GM23338 (cell line): ENCODE measurements around the gene AKAP1. TPM values are rescaled to one million over a fixed set of nuclear protein-coding genes. Genes with fewer than 3 reads are reported as not detected.
A peak's percentile ranks its signal among the peaks of the same experiment; 100 is the strongest.

ENCODE experiments used
- ATAC-seq: fragments of 200-7000 bp; cut with Tn5 transposase; 3 replicates; pipeline ENCODE4 v1.9.1; 2020
- DNase-seq: peaks from one replicate; pipeline ENCODE4 v3.0.0-alpha.2; 2015; ENCODE audit warnings: low spot score
- H2AFZ ChIP-seq: fragments of 200-600 bp; sonication (generic); 2 replicates; pipeline ENCODE4 v1.8.0; 2016; ENCODE audit warnings: antibody characterized with exemption, mild to moderate bottlenecking, moderate library complexity
- H3F3A ChIP-seq: fragments of 200-600 bp; sonication (generic); replicated peaks from 2 replicates; pipeline ENCODE4 v1.8.0; 2017; ENCODE audit warnings: antibody characterized with exemption, mixed run types, low read depth
- H3K27ac ChIP-seq: fragments of 200-600 bp; sonication (generic); 2 replicates; pipeline ENCODE4 v1.6.1; 2016; ENCODE audit warnings: low read depth
- H3K27me3 ChIP-seq: fragments of 200-600 bp; sonication (generic); 2 replicates; pipeline ENCODE4 v1.8.0; 2016; ENCODE audit warnings: mild to moderate bottlenecking, mixed run types, moderate library complexity; ENCODE audit not compliant: insufficient read depth
- H3K36me3 ChIP-seq: fragments of 200-600 bp; sonication (generic); 2 replicates; pipeline ENCODE4 v1.8.0; 2016; ENCODE audit warnings: mild to moderate bottlenecking; ENCODE audit not compliant: insufficient read depth
- H3K4me1 ChIP-seq: fragments of 200-600 bp; sonication (generic); 2 replicates; pipeline ENCODE4 v1.8.0; 2016; ENCODE audit warnings: mild to moderate bottlenecking, moderate library complexity; ENCODE audit not compliant: insufficient read depth
- H3K4me2 ChIP-seq: fragments of 200-600 bp; sonication (generic); 2 replicates; pipeline ENCODE4 v1.7.1; 2017; ENCODE audit warnings: mixed run types
- H3K4me3 ChIP-seq: fragments of 200-600 bp; sonication (generic); 2 replicates; pipeline ENCODE4 v1.6.1; 2016; ENCODE audit warnings: mixed run types
- H3K79me2 ChIP-seq: fragments of 200-600 bp; sonication (generic); replicated peaks from 2 replicates; pipeline ENCODE4 v1.8.0; 2017; ENCODE audit warnings: mild to moderate bottlenecking; ENCODE audit not compliant: insufficient read depth
- H3K9me2 ChIP-seq: fragments of 200-600 bp; sonication (generic); 2 replicates; pipeline ENCODE4 v1.8.0; 2017; ENCODE audit not compliant: insufficient read depth
- H4K20me1 ChIP-seq: fragments of 200-600 bp; sonication (generic); replicated peaks from 2 replicates; pipeline ENCODE4 v1.8.0; 2017; ENCODE audit warnings: mild to moderate bottlenecking; ENCODE audit not compliant: insufficient read depth
- H3K27ac Mint-ChIP-seq: 2 replicates; pipeline ENCODE4 v1.8.0; 2020; ENCODE audit warnings: inconsistent platforms, mild to moderate bottlenecking, moderate library complexity, mixed read lengths
- H3K27me3 Mint-ChIP-seq: 3 replicates; pipeline ENCODE4 v1.8.0; 2022; ENCODE audit warnings: low read depth, mild to moderate bottlenecking, moderate library complexity, mixed read lengths, inconsistent platforms; ENCODE audit not compliant: insufficient read depth, poor library complexity
- H3K36me3 Mint-ChIP-seq: 3 replicates; pipeline ENCODE4 v1.8.0; 2021; ENCODE audit warnings: low read depth, mild to moderate bottlenecking, inconsistent platforms, moderate library complexity, mixed read lengths
- H3K4me1 Mint-ChIP-seq: 3 replicates; pipeline ENCODE4 v1.8.0; 2020; ENCODE audit warnings: mild to moderate bottlenecking, inconsistent platforms, mixed read lengths
- H3K4me3 Mint-ChIP-seq: 3 replicates; pipeline ENCODE4 v1.8.0; 2021; ENCODE audit warnings: moderate library complexity, mild to moderate bottlenecking, inconsistent platforms, mixed read lengths
- H3K9me3 Mint-ChIP-seq: 3 replicates; pipeline ENCODE4 v1.8.0; 2020; ENCODE audit warnings: moderate library complexity, mild to moderate bottlenecking, inconsistent platforms, mixed read lengths
- CREB1 ChIP-seq: fragments of 250-450 bp; sonication (Bioruptor Pico); IDR thresholded peaks from 2 replicates; pipeline ENCODE4 v1.5.0; 2020; ENCODE audit warnings: low read depth, mild to moderate bottlenecking, moderate library complexity
- CTCF ChIP-seq, 2 experiments: fragments of 200-600 bp in 1 of 2; sonication (generic) in 1 of 2; conservative IDR thresholded peaks; 2 replicates each; pipeline versions ENCODE4 v1.5.1 to v1.6.1; 2016 to 2017; ENCODE audit warnings: antibody characterized with exemption in 2 of 2, low read depth in 2 of 2, mild to moderate bottlenecking in 2 of 2, moderate library complexity in 1 of 2
- EZH2 ChIP-seq: fragments of 200-600 bp; sonication (generic); IDR thresholded peaks from one replicate; pipeline ENCODE4 v1.8.0; 2017; ENCODE audit warnings: antibody characterized with exemption, mild to moderate bottlenecking, low read depth; ENCODE audit not compliant: unreplicated experiment
- NANOG ChIP-seq: IDR thresholded peaks from 2 replicates; pipeline ENCODE4 v1.6.1; 2016; ENCODE audit warnings: antibody characterized with exemption, borderline replicate concordance
- POLR2AphosphoS5 ChIP-seq: IDR thresholded peaks from 2 replicates; pipeline ENCODE4 v1.6.1; 2016; ENCODE audit warnings: antibody characterized with exemption, low read depth
- REST ChIP-seq: IDR thresholded peaks from one replicate; pipeline ENCODE4 v1.6.1; 2018; ENCODE audit warnings: antibody characterized with exemption; ENCODE audit not compliant: unreplicated experiment
- ZNF114 ChIP-seq: fragments of 250-450 bp; sonication (Bioruptor Pico); IDR thresholded peaks from 2 replicates; pipeline ENCODE4 v1.5.0; 2020; ENCODE audit warnings: mild to moderate bottlenecking, moderate library complexity
- long read RNA-seq: library from polyadenylated mRNA; unstranded; transcript quantifications from one replicate; pipeline ENCODE4 v2.0.0, GENCODE V29; 2020; ENCODE audit not compliant: unreplicated experiment
- polyA plus RNA-seq: library from polyadenylated mRNA; unstranded; fragments of >200 nt; fragmentation: Nextera tagmentation; extraction: Ambion mirVana; gene quantifications from 2 replicates; pipeline ENCODE4 v1.2.1, GENCODE V29; 2016
- total RNA-seq: library from RNA; depleted of rRNA; stranded (reverse); fragments of >200 nt; shearing (Covaris generic); gene quantifications from 2 replicates; pipeline ENCODE4 v1.2.3, GENCODE V29; 2014; rRNA removed

The AKAP1 gene
- total RNA-seq (34.9 and 45.9 TPM in 2 replicates), polyA plus RNA-seq (19.6 and 23.4 TPM in 2 replicates)
- long read RNA-seq, transcript AKAP1-202 (11 exons, 3,970 nt) = major isoform, 13 of 15 reads
- long read RNA-seq, partial matches to known transcripts = 1 of 15 reads
- long read RNA-seq, other reads (novel, unspliced or antisense) = 1 of 15 reads

DNA sequence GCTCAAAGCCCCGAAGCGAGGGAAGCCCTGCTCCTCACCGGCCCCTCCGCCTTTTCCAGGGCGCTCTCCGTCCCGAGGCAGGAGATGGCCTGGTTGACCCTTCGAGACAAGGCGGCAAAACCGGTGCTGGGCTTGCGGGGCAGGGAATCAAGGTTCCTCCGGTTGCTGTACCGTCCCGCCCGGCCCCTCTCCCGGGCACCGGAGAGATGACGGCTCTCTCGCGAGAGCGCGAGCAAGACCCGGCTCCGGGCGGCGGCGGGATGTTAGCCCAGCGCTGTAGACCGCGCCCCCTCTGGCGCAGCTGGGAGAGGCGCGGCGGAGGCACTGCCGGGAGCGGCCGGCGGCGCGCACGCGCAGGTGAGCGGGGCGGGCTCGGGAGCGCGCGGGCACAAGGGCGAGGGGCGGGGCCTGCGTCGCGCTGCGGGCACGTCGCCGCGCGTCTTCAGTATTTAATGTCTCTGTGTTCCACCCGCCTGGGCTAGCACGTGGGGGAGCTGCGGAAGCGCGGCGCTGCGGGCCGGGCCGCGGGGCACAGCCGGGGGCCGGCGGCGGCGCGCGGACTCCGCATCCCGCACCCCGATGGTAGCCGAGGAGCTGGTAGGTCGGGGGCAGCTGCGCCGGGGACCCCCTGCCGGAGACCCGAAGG, at the start of gene AKAP1:
AKAP1 (plus strand) TSS at position 445 of the 646 bp plus-strand sequence. CDS start 20,219 bp downstream, outside the sequence.
- Histone ChIP-seq H3K79me2 (peaks cover 37% of the 10 kb centered on the region), H3K4me3 (peak within 1 kb of the TSS; percentile 93), H4K20me1 (peaks cover 30% of the 10 kb centered on the region), H3K9me2 (no peaks in the 10 kb centered on the region), H3K36me3 (no peaks in the 10 kb centered on the region), H3K27me3 (peaks cover 18% of the 10 kb centered on the region), H3K27ac (peak within 1 kb of the TSS; percentile 94), H3K4me2 (peak within 1 kb of the TSS; percentile 97), H3K4me1 (peaks cover 29% of the 10 kb centered on the region; the same call in 1 of the 2 replicates), H3F3A (no peaks in the 10 kb centered on the region; the same call in 1 of the 2 replicates), H2AFZ (peak within 1 kb of the TSS; percentile 100)
- Mint-ChIP-seq H3K36me3 (no peaks in the 10 kb centered on the region; the same call in 2 of the 3 replicates), H3K9me3 (no peaks in the 10 kb centered on the region), H3K27ac (peak within 1 kb of the TSS; percentile 98), H3K4me3 (peak within 1 kb of the TSS; percentile 91), H3K4me1 (peaks cover 46% of the 10 kb centered on the region), H3K27me3 (peaks cover 12% of the 10 kb centered on the region)
- DNase-seq (peak; percentile 98), ATAC-seq (peak; percentile 82)
- TF ChIP-seq POLR2AphosphoS5 = peak; percentile 92
- no peak for TF ChIP-seq NANOG
- peak in 1 of 2 experiments; percentile 55; a peak in 2 of 4 replicates for TF ChIP-seq CTCF (conservative IDR thresholded peaks at IDR 0.05; ENCODE audit: low read depth in 2 of 2)
- TF ChIP-seq REST = no peak
- TF ChIP-seq CREB1 (CRISPR knock-in tag) = peak; percentile 63

DNA sequence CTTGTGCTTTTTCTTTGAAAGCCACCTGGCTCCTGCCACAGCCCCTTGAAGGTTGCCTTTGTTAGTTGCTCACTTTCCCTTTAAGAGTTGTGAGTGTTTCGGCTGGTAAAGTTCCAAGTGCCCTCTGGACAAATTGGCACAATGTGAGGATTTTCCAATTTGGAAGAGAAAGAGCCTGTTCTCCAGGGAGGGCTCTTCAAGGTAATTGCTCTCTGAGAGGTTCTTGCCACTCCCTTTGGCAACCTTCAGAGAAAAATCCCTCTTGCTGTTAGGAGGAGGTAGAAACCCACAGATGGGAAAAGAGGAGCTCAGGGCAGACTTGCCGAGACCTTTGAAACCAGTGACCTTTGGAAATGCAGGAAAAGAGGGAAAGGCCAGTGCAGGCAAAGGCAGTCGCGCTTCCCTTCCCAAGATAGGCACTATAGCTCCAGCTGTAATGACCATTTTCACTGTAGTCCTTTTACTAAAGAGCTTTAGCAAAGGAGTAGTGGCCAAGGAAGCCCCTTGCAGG, 49.0 kb upstream of the AKAP1 start:
- H3K9me3 Mint-ChIP-seq = no peaks in the 10 kb centered on the region; the same call in 2 of the 3 replicates
- peaks cover 18% of the 10 kb centered on the region for H3K27me3 Mint-ChIP-seq
- H3K4me1 ChIP-seq = peaks cover 5% of the 10 kb centered on the region; the same call in 1 of the 2 replicates
- H4K20me1 ChIP-seq = no peaks in the 10 kb centered on the region
- no peak overlapping the region for H3K27ac ChIP-seq
- peaks cover 26% of the 10 kb centered on the region for H3K4me1 Mint-ChIP-seq
- DNase-seq (no peak), ATAC-seq (no peak)
- no peaks in the 10 kb centered on the region for H3K9me2 ChIP-seq
- no peaks in the 10 kb centered on the region for H3F3A ChIP-seq
- H3K4me3 ChIP-seq = no peak overlapping the region
- H3K4me2 ChIP-seq = no peak overlapping the region
- no peaks in the 10 kb centered on the region for H3K36me3 ChIP-seq
- no peaks in the 10 kb centered on the region for H3K27me3 ChIP-seq
- H2AFZ ChIP-seq = peak overlapping the region; percentile 87
- H3K4me3 Mint-ChIP-seq = no peak overlapping the region
- no peaks in the 10 kb centered on the region for H3K79me2 ChIP-seq
- H3K36me3 Mint-ChIP-seq = no peaks in the 10 kb centered on the region
- no peak overlapping the region for H3K27ac Mint-ChIP-seq
- TF ChIP-seq NANOG (no peak), ZNF114 (CRISPR knock-in tag) (no peak), EZH2 (no peak), CTCF (conservative IDR thresholded peaks at IDR 0.05; ENCODE audit: low read depth in 2 of 2) (no peak), CREB1 (CRISPR knock-in tag) (no peak)
